NCI-H748 treated with DMSO at 0.1 percent for 48 hours (cell line): ENCODE data around the gene MAPT.
"Not testable (repeated sequence)": the region's sequence is repeated elsewhere in the genome, so short reads cannot be mapped to it uniquely, and the experiment has no call there.

Source experiments
- DNase-seq: peaks from one replicate; lab custom pipeline; 2025; lab: John Stamatoyannopoulos, UW

The MAPT gene

DNA sequence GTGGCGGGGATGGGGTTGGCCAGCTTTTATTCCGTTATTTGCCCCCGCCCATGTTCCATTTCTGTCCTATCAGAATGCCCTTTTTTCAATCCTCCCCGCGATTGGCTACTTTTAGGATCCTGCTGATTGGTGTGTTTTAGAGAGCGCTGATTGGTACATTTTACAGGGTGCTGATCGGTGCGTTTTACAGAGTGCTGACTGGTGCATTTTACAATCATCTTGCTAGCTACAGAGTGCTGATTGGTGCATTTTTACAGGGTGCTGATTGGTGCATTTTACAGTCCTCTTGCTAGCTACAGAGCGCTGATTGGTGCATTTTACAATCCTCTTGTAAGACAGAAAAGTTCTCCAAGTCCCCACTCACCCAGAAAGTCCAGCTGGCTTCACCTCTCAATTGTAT lies 32.2 kb upstream of the MAPT start:
- DNase-seq, result not testable (repeated sequence)

- DNase-seq, result no peak
Measured at GRCh38 chr17:45863857-45864654, 30.3 kb upstream of the MAPT start.

DNA sequence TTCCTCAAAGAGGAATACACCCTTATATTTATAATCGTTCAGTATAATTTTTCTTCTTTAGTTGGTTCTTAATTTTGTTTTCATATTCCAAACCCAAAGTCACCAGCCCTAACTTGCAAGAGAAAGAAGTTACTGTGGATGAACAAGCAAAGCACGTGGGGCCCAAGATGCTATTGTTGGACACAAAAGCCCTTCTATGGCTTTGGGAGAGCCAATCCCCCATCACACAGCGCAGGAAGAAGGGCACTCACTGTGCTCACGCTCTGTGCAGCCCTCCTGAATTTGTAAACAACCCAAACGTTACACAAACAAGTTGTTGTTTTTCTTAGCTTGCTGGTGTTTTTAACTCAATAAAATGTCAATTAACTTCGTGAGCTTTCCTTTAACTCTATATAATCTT lies 27.2 kb upstream of the MAPT start:
- no peak for DNase-seq

GRCh38 chr17:45867702-45868101 lies 26.7 kb upstream of the MAPT start:
- no peak for DNase-seq

- DNase-seq, result no peak
Measured at GRCh38 chr17:45868276-45868675, 26.1 kb upstream of the MAPT start.

GRCh38 chr17:45869676-45870341 lies 24.5 kb upstream of the MAPT start:
- no peak for DNase-seq

GRCh38 chr17:45870342-45870974 lies 23.9 kb upstream of the MAPT start:
- no peak for DNase-seq

DNA sequence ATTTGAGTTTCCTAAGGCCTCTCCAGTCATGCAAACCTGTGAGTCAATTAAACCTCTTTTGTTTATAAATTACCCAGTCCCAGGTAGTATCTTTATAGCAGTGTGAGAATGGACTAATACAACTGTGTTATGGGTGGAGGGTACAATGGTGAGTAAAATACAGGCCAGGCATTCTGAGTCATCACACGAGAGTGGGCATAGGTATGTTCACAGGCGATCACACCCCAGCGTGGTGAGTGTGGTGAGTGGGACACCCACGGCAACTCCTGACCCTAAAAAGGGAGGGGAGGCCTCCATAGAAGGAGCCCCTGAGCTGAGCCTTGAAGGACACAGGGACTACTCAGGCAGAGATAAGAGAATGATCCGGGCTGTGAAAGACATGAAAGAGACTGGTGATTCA lies 22.6 kb upstream of the MAPT start:
- DNase-seq, result no peak

GRCh38 chr17:45873728-45874127 lies 20.6 kb upstream of the MAPT start:
- DNase-seq, result no peak

GRCh38 chr17:45874151-45874550 lies 20.2 kb upstream of the MAPT start:
- DNase-seq, result no peak

DNA sequence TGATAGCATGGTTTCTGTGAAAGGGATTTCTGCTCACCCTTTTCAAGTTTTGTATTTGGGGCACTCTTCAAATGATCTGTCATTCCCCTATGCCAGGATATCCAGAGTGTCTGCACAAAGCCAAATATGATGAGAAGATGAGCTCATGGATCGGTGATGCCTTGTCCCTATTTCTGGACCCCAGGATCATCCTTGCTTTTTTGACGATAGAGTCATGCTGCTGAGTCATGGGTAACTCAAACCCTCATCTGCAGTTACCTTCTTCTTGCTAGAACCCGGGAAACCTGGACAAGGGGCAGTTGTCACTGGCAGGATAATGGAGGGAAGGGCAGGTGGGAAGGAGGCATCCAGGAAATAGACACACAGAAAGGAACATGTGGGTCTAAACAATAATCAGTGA lies 17.8 kb upstream of the MAPT start:
- no peak for DNase-seq

DNA sequence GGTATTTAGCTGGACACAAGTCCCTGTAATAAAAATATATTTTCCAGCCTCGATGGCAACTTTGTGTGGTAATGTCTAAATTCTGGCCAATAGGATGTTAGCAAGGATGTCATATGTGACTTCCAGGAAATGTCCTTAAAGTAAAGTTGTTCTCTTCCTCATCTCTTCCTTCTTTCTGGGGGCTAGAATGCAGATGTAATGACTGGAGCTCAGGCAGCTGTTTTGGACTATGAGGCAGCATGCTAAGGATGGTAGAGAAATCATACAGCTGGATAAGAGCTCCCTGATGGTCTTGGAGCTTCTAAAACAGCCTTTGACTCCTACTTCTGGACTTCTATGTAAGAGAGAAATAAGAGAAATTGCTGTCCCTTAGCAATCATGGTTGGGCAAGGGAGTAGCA lies 16.9 kb upstream of the MAPT start:
- no peak for DNase-seq

DNA sequence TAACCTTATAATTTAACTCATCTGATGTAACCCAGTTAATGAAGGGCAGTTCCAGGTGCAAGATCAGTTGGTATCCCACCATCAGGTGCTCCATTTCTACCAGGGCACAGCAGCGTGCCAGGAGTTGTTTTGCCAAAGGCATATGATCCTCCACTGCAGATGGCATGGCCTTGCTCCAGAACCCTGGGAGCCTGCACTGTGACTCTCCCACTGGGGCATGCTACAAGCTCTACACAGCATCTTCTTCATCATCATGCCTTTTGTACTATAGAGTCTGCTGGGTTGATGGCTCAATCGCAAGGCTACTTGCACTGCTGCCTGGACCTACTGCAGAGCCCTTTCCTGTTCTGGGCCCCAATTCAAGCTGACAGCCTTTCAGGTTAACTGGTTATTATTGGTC lies 11.3 kb upstream of the MAPT start:
- DNase-seq, result no peak

DNA sequence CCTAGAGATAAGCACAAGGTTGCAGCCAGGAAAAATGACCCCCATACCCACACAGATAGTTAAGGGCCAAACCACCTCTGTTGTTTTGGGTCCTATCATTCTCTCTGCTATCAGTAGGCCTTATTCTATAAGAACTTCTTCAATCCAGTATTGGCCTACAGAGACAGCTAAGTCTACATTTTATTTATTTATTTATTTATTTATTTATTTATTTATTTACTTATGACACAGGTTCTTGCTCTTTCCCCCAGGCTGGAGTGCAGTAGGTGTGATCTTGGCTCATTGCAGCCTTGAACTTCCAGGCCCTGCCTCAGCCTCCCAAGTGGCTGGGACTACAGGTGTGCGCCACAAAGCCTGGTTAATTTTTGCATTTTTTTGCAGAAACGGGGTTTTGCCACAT lies 7.5 kb upstream of the MAPT start:
- no peak for DNase-seq

- DNase-seq, result no peak
Measured at GRCh38 chr17:45888392-45888791, 6.0 kb upstream of the MAPT start.

DNA sequence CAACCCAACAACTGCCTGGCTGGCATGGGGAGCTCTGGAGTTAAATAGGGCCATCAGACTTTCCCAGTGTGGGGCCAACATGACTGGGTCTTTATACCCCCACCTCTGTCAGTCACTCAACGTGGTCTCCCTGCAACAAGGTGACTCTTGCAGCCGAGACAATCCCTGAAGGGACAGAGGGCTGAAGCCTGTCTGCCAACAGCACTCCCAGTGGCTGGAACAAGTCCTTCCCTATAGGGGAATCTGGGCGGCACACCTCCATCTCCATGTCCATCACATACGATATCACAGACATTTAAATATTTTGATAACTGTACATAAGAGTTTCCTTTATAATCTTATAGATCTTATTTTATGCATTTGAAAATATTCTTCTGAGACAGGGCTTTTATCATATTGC lies 4.8 kb upstream of the MAPT start:
- DNase-seq, result no peak

DNA sequence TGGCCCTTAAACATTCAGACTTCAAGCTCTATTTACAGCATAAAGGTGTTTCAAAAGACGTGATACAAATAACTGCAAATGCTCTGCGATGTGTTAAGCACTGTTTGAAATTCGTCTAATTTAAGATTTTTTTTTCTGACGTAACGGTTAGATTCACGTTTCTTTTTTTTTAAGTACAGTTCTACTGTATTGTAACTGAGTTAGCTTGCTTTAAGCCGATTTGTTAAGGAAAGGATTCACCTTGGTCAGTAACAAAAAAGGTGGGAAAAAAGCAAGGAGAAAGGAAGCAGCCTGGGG lies 681 bp upstream of the MAPT start:
- no peak for DNase-seq

DNA sequence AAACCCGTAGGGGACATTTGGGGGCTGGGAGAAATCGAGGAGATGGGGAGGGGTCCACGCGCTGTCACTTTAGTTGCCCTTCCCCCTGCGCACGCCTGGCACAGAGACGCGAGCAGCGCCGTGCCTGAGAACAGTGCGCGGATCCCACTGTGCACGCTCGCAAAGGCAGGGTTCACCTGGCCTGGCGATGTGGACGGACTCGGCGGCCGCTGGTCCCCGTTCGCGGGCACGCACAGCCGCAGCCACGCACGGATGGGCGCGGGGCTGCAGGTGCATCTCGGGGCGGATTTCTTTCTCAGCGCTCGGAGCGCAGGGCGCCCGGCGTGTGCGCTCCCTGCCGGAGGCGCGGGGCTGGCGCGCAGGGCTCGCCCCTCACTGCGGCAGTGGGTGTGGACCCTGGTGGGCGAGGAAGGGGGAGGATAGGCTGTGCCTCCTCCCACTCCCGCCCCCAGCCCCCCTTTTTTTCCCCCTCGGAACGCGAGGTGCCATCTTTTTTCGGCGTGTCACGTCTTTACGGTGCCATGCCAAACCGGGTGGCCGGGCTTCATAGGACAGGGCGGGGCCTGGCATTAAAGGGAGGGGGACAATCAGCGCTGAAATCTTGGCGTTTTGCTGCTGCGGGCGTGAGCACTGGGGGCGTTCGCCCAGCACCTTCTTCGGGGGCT lies 1.1 kb downstream of the MAPT start:
- peak; percentile 41 for DNase-seq

DNA sequence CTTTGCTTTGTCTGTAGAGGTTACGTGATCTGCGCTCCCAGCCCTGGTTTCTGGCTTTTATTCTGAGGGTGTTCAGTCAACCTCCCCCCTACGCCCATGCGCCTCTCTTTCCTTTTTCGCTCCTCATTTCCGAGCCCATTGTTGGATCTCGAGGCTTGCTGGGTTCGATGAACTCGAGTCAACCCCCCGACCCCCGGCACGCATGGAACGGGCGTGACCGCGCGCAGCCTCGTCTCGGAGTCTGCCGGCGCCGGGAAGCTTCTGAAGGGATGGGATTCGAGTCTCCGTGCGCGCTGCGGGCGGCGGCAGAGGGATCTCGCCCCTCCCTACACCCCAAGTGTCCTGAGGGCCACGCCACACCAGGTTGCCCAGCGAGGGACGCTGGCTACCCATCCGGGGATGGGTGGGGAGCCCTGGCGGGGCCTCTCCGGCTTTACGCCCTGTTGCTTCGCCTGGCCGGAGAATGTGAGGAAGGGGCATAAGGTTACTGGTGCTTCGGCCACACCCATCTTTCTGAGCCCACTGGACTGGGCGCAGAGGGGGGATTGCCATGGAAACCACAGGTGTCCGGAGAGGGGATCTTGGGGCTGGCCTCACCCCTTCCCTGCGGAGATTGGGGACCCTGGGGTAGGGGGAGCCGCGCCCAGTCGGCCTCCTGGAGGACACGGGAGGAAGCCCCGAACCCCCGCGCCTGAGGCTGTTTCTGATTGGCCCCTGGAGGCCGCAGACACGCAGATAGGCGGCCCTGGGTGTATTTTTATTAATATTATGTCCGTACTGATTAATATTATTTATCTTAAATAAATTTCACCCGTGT lies 1.8 kb downstream of the MAPT start:
- no peak for DNase-seq

GRCh38 chr17:45896803-45897693 lies 2.7 kb downstream of the MAPT start:
- no peak for DNase-seq

DNA sequence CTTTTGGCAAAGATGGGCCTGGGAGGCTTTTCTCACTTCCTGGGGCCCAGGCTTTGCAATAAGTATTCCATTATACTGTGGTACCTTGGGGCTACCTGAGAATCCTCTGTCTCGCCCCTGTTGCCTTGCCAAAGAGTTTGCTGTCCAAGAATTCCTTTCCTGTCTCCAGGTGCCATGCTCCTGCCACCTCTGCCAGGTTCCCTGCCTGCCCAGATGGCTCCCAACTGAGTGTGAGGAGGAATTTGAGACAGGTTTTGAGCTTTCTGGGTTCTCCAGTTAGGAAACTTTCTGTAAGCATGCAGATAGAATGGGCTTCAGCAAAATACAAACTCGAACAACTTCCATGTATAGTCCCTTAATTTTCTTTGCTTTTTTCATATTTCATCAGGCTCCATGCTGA lies 5.8 kb downstream of the MAPT start:
- DNase-seq, result no peak
